HEK293T (cell line): Measurements from ENCODE around the gene PUDP.

ENCODE experiments used
- BHLHE40 ChIP-seq: fragments of 450-650 bp; IDR thresholded peaks from 2 replicates; pipeline ENCODE4 v1.6.1; 2016; ENCODE audit warnings: mild to moderate bottlenecking, moderate library complexity, borderline replicate concordance
- CTBP1 ChIP-seq: fragments of 450-650 bp; IDR thresholded peaks from 2 replicates; pipeline ENCODE4 v1.6.1; 2016; ENCODE audit warnings: borderline replicate concordance
- ELF4 ChIP-seq: fragments of 450-650 bp; IDR thresholded peaks from 2 replicates; pipeline ENCODE4 v1.6.1; 2017; ENCODE audit warnings: antibody characterized with exemption
- FOXA1 ChIP-seq: fragments of 450-650 bp; IDR thresholded peaks from 2 replicates; pipeline ENCODE4 v1.6.1; 2016; ENCODE audit warnings: mild to moderate bottlenecking
- FOXM1 ChIP-seq: fragments of 450-650 bp; IDR thresholded peaks from 2 replicates; pipeline ENCODE4 v1.6.1; 2017; ENCODE audit warnings: mild to moderate bottlenecking, borderline replicate concordance
- HDGF ChIP-seq: fragments of 450-650 bp; IDR thresholded peaks from 2 replicates; pipeline ENCODE4 v1.6.1; 2017; ENCODE audit warnings: antibody characterized with exemption, borderline replicate concordance
- L3MBTL2 ChIP-seq: fragments of 450-650 bp; conservative IDR thresholded peaks from 2 replicates; pipeline ENCODE4 v1.6.1; 2016; ENCODE audit warnings: mild to moderate bottlenecking
- LEF1 ChIP-seq: fragments of 450-650 bp; IDR thresholded peaks from 2 replicates; pipeline ENCODE4 v1.6.1; 2017; ENCODE audit warnings: mild to moderate bottlenecking, borderline replicate concordance
- NFRKB ChIP-seq: fragments of 450-650 bp; IDR thresholded peaks from 2 replicates; pipeline ENCODE4 v1.6.1; 2016; ENCODE audit warnings: mild to moderate bottlenecking, moderate library complexity
- SUZ12 ChIP-seq: fragments of 450-650 bp; IDR thresholded peaks from 2 replicates; pipeline ENCODE4 v1.6.1; 2016; ENCODE audit warnings: mild to moderate bottlenecking
- TARDBP ChIP-seq: fragments of 450-650 bp; IDR thresholded peaks from 2 replicates; pipeline ENCODE4 v1.6.1; 2016
- ZNF384 ChIP-seq: fragments of 450-650 bp; IDR thresholded peaks from 2 replicates; pipeline ENCODE4 v1.6.1; 2016

- TF ChIP-seq FOXM1 (no peak), FOXA1 (no peak), ZNF384 (no peak), TARDBP (no peak), L3MBTL2 (no peak), CTBP1 (no peak), ELF4 (no peak), HDGF (no peak), LEF1 (no peak), SUZ12 (no peak), BHLHE40 (no peak), NFRKB (no peak)
These were observed 61.6 kb downstream of the PUDP start for GRCh38 chrX:7086384-7086783.
